Esophagus muscularis mucosa (tissue), 4 donors: ENCODE measurements around the gene TACR2. TPM values are rescaled to one million over a fixed set of nuclear protein-coding genes. Genes with fewer than 3 reads are reported as not detected.

Experiments used
- DNase-seq: peaks from one replicate; pipeline ENCODE4 v3.0.0-alpha.2; 2017; ENCODE audit errors: extremely low spot score
- H3K27ac ChIP-seq, 4 donors: fragments of 200-600 bp; sonication (generic); replicated peaks in 1 of 4; 1 replicate in 3 of 4; 2 replicates in 1 of 4; pipeline ENCODE4 v1.5.1; 2016 to 2019; ENCODE audit warnings: mild to moderate bottlenecking in 1 of 4
- H3K27me3 ChIP-seq, 4 donors: fragments of 200-600 bp; sonication (generic); one replicate each; pipeline versions ENCODE4 v1.5.1 to v1.6.0; 2016 to 2019
- H3K36me3 ChIP-seq, 4 donors: fragments of 200-600 bp; sonication (generic); one replicate each; pipeline ENCODE4 v1.5.1; 2016 to 2019
- H3K4me1 ChIP-seq, 4 donors: fragments of 200-600 bp; sonication (generic); one replicate each; pipeline ENCODE4 v1.5.1; 2016 to 2019
- H3K4me3 ChIP-seq, 4 donors: fragments of 200-600 bp; sonication (generic); 1 replicate in 2 of 4; 2 replicates in 2 of 4; pipeline ENCODE4 v1.5.1; 2016 to 2019; ENCODE audit warnings: mild to moderate bottlenecking in 4 of 4, moderate library complexity in 1 of 4
- H3K9me3 ChIP-seq, 4 donors: fragments of 200-600 bp; sonication (generic); 1 replicate in 3 of 4; 2 replicates in 1 of 4; pipeline ENCODE4 v1.5.1; 2016 to 2019
- EP300 ChIP-seq: sonication (generic); formaldehyde crosslinking; IDR thresholded peaks from one replicate; pipeline ENCODE4 v1.6.1; 2017; ENCODE audit warnings: antibody characterized with exemption
- POLR2A ChIP-seq: fragments of 450-650 bp; IDR thresholded peaks from one replicate; pipeline ENCODE4 v1.6.1; 2017; ENCODE audit warnings: antibody characterized with exemption, moderate library complexity, mild to moderate bottlenecking, low read depth
- POLR2AphosphoS5 ChIP-seq, 2 donors: sonication (generic); formaldehyde crosslinking; IDR thresholded peaks; one replicate each; pipeline ENCODE4 v1.6.1; 2017; ENCODE audit warnings: antibody characterized with exemption in 2 of 2
- whole genome bisulfite sequencing: methylation state at CpG from one replicate; pipeline ENCODE4 v1.1.5; 2018; 5-methylcytosine and 5-hydroxymethylcytosine counted together
- intact Hi-C: fragments of 100-400 bp; cut with DNase I; formaldehyde crosslinking; loops from one replicate; pipeline ENCODE4 v1.15.1; 2023
- total RNA-seq, 4 donors: library from RNA; depleted of rRNA; stranded (reverse); fragments of >200 nt; gene quantifications; one replicate each; pipeline versions ENCODE4 v1.1.0 to v1.2.1, GENCODE V29; 2016
- TF ChIP-seq, protein P1 (sequence below), 3 experiments: fragments of 200-600 bp in 2 of 3; fragments of 450-650 bp in 1 of 3; sonication (generic) in 2 of 3; IDR thresholded peaks; one replicate each; pipeline ENCODE4 v1.5.1; 2017 to 2019; ENCODE audit warnings: antibody characterized with exemption in 3 of 3, mild to moderate bottlenecking in 2 of 3, moderate library complexity in 1 of 3

Gene TACR2
- total RNA-seq, 4 donors from 2014 or later, result 51.4 to 72.6 (median 68.1) TPM

GRCh38 chr10:69359594-69359993 is 57.1 kb downstream of the TACR2 start:
- intact Hi-C loops, result no loop called here
- H3K27ac ChIP-seq, result peak overlapping the region; percentile 78 to 88 (median 82)
- WGBS, result 95% methylated on average over 5 of the region's 5 CpGs
- H3K4me3 ChIP-seq, result no peak overlapping the region
- DNase-seq, result no peak
- no peaks in the 10 kb centered on the region for H3K27me3 ChIP-seq
- H3K4me1 ChIP-seq, result peaks cover 61 to 76% (median 63%) of the 10 kb centered on the region in 4 donors
- TF ChIP-seq, protein P1, sequence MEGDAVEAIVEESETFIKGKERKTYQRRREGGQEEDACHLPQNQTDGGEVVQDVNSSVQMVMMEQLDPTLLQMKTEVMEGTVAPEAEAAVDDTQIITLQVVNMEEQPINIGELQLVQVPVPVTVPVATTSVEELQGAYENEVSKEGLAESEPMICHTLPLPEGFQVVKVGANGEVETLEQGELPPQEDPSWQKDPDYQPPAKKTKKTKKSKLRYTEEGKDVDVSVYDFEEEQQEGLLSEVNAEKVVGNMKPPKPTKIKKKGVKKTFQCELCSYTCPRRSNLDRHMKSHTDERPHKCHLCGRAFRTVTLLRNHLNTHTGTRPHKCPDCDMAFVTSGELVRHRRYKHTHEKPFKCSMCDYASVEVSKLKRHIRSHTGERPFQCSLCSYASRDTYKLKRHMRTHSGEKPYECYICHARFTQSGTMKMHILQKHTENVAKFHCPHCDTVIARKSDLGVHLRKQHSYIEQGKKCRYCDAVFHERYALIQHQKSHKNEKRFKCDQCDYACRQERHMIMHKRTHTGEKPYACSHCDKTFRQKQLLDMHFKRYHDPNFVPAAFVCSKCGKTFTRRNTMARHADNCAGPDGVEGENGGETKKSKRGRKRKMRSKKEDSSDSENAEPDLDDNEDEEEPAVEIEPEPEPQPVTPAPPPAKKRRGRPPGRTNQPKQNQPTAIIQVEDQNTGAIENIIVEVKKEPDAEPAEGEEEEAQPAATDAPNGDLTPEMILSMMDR (IDR thresholded peaks at IDR 0.05), result no peak
- TF ChIP-seq EP300, result no peak
- no peaks in the 10 kb centered on the region for H3K9me3 ChIP-seq
- peaks cover 0 to 23% (median 9%) of the 10 kb centered on the region in 4 donors for H3K36me3 ChIP-seq

GRCh38 chr10:69359148-69359547 is 57.6 kb downstream of the TACR2 start:
- Histone ChIP-seq H3K4me1 (peaks cover 61 to 71% (median 63%) of the 10 kb centered on the region in 4 donors), H3K27ac (peak overlapping the region; percentile 78 to 88 (median 82)), H3K27me3 (no peaks in the 10 kb centered on the region), H3K9me3 (no peaks in the 10 kb centered on the region), H3K36me3 (peaks cover 0 to 18% (median 7%) of the 10 kb centered on the region in 4 donors), H3K4me3 (no peak overlapping the region)
- no peak for TF ChIP-seq POLR2A
- no peak for TF ChIP-seq EP300
- TF ChIP-seq, protein P1 (IDR thresholded peaks at IDR 0.05), result no peak
- no peak for TF ChIP-seq POLR2AphosphoS5 (IDR thresholded peaks at IDR 0.05)
- DNase-seq, result no peak
- WGBS, result 83% methylated on average over 3 of the region's 3 CpGs
- intact Hi-C loops, result no loop called here

- DNase-seq, result no peak
- Histone ChIP-seq H3K4me1 (peaks cover 55 to 65% (median 59%) of the 10 kb centered on the region in 4 donors), H3K9me3 (no peaks in the 10 kb centered on the region), H3K4me3 (no peak overlapping the region), H3K27me3 (no peaks in the 10 kb centered on the region), H3K36me3 (peaks cover 0 to 17% (median 7%) of the 10 kb centered on the region in 4 donors), H3K27ac (peak overlapping the region; percentile 30 to 80 (median 43))
- TF ChIP-seq POLR2A, result no peak
- TF ChIP-seq, protein P1 (IDR thresholded peaks at IDR 0.05), result peak in 2 of 3 experiments; percentile 8 to 12
- WGBS, result 67% methylated on average over 12 of the region's 12 CpGs
- intact Hi-C loops, result no loop called here
These were observed 58.4 kb downstream of the TACR2 start for GRCh38 chr10:69358148-69358795.

- no peak for DNase-seq
- Histone ChIP-seq H3K4me3 (no peak overlapping the region), H3K27ac (no peak overlapping the region), H3K27me3 (no peaks in the 10 kb centered on the region), H3K9me3 (no peaks in the 10 kb centered on the region), H3K36me3 (peaks cover 0 to 17% (median 6%) of the 10 kb centered on the region in 4 donors), H3K4me1 (peaks cover 37 to 55% (median 44%) of the 10 kb centered on the region in 4 donors)
- intact Hi-C loops, result no loop called here
- WGBS, result 95% methylated on average over 2 of the region's 2 CpGs
- no peak for TF ChIP-seq POLR2A
- TF ChIP-seq POLR2AphosphoS5 (IDR thresholded peaks at IDR 0.05), result no peak
- TF ChIP-seq EP300, result no peak
- TF ChIP-seq, protein P1 (IDR thresholded peaks at IDR 0.05), result no peak
These were observed 60.5 kb downstream of the TACR2 start for GRCh38 chr10:69356187-69356586.
